HG02759 (cell line): ENCODE results near the gene MAT2B.

Source experiments
- ATAC-seq: cut with Tn5 transposase; IDR thresholded peaks from one replicate; pipeline ENCODE4 v1.9.1; 2021; ENCODE audit warnings: mild to moderate bottlenecking, moderate library complexity; ENCODE audit not compliant: unreplicated experiment

The MAT2B gene

GRCh38 chr5:163505368-163506094 is at the start of gene MAT2B:
MAT2B (plus strand) TSS chr5:163505619; CDS start chr5:163505687, 68 bp downstream.
- ATAC-seq: peak; percentile 89

- ATAC-seq: no peak
Observed at GRCh38 chr5:163456029-163456589, 49.3 kb upstream of the MAT2B start.

- no peak for ATAC-seq
Observed at GRCh38 chr5:163456840-163457239, 48.6 kb upstream of the MAT2B start.

- ATAC-seq: no peak
Observed at GRCh38 chr5:163458778-163459385, 46.5 kb upstream of the MAT2B start.

GRCh38 chr5:163459462-163459818 is 46.0 kb upstream of the MAT2B start:
- ATAC-seq: peak; percentile 5

- ATAC-seq: peak; percentile 77
Observed at GRCh38 chr5:163459819-163460561, 45.4 kb upstream of the MAT2B start, which contains the start of gene NUDCD2. NUDCD2 (minus strand) TSS chr5:163460102; CDS start chr5:163460050, 52 bp downstream.

- peak; percentile 0 for ATAC-seq
Observed at GRCh38 chr5:163460562-163461171, 44.8 kb upstream of the MAT2B start, which contains the start of gene HMMR. HMMR (plus strand) TSS chr5:163460632; CDS start chr5:163460693, 61 bp downstream.

GRCh38 chr5:163463063-163463435 is 42.4 kb upstream of the MAT2B start:
- ATAC-seq: no peak

- no peak for ATAC-seq
Observed at GRCh38 chr5:163467682-163468081, 37.7 kb upstream of the MAT2B start.

GRCh38 chr5:163473635-163474243 is 31.7 kb upstream of the MAT2B start:
- peak; percentile 75 for ATAC-seq

- no peak for ATAC-seq
Observed at GRCh38 chr5:163475411-163475810, 30.0 kb upstream of the MAT2B start.

GRCh38 chr5:163478126-163478981 is 27.1 kb upstream of the MAT2B start:
- no peak for ATAC-seq

GRCh38 chr5:163478982-163479271 is 26.5 kb upstream of the MAT2B start:
- ATAC-seq: no peak

- peak; percentile 56 for ATAC-seq
Observed at GRCh38 chr5:163489055-163489744, 16.2 kb upstream of the MAT2B start.

GRCh38 chr5:163489745-163490075 is 15.7 kb upstream of the MAT2B start:
- ATAC-seq: no peak

- ATAC-seq: no peak
Observed at GRCh38 chr5:163496286-163496685, 9.1 kb upstream of the MAT2B start.

- peak; percentile 58 for ATAC-seq
Observed at GRCh38 chr5:163497315-163497714, 8.1 kb upstream of the MAT2B start.

GRCh38 chr5:163498886-163499285 is 6.5 kb upstream of the MAT2B start:
- no peak for ATAC-seq

GRCh38 chr5:163502521-163502920 is 2.9 kb upstream of the MAT2B start:
- ATAC-seq: no peak
